ENCODE measurements around the gene LYRM4. TPM values are rescaled to one million over a fixed set of nuclear protein-coding genes. Genes with fewer than 3 reads are reported as not detected.
A peak's percentile ranks its signal among the peaks of the same experiment; 100 is the strongest.

Gene LYRM4
- total and polyA plus RNA-seq, 2 experiments from 2014 or later = 51.0 to 62.0 TPM

DNA sequence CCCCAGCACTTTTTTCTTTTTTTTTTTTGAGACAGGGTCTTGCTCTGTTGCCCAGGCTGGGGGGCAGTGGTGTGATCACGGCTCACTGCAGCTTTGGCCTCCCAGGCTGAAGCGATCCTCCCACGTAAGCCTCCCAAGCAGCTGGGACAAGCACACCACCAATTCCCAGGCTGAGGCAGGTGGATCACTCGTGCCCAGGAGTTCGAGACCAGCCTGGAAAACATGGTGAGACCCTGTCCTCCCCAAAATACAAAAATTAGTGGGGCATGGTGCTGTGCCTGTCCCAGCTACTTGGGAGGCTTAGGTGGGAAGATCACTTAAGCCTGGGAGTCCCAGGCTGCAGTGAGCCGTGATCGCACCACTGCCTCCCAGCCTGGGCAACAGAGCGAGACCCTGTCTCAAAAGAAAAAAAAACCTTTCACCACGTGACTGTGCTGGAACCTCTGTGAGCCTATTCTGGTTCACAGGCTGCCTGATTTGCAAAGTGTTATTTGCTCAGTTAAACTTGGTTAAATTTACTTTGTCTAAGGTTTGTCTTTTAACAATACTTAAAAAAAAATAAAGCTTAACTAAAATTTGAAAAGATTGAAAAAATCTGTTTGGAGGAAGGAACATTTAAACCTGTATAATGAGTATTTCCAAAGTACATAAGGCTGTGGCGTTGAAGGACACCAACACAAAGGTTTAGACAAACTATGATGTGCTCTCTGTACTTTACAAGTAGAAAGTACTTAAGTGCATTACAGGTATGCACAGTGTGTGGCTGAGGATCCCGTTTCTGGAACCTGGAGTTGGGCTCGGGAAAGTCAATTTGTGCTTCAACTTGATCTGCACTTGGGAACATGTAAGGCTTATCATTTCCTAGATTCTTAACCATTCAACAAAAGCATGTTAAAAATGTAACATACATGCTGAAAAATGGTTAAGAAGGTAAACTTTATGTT is 120.7 kb downstream of the LYRM4 start:
- TF ChIP-seq ZNF114 (CRISPR knock-in tag; IDR thresholded peaks at IDR 0.05) (no peak), ZNF331 (CRISPR knock-in tag; IDR thresholded peaks at IDR 0.05; ENCODE audit: low read depth) (no peak)
- H3K36me3 Mint-ChIP-seq (ENCODE audit: low read depth) = no peaks in the 10 kb centered on the region
- Histone ChIP-seq H3F3A (replicated peaks; ENCODE audit: low read depth) (no peaks in the 10 kb centered on the region), H3K36me3 (ENCODE audit: insufficient read depth) (no peaks in the 10 kb centered on the region), H3K4me1 (ENCODE audit: insufficient read depth) (peaks cover 11% of the 10 kb centered on the region), H2AFZ (no peak overlapping the region), H3K27ac (ENCODE audit: low read depth) (no peak overlapping the region), H3K9me2 (ENCODE audit: insufficient read depth) (no peaks in the 10 kb centered on the region), H3K4me3 (no peak overlapping the region), H3K27me3 (ENCODE audit: insufficient read depth) (no peaks in the 10 kb centered on the region), H3K4me2 (no peak overlapping the region), H4K20me1 (replicated peaks; ENCODE audit: insufficient read depth) (peaks cover 15% of the 10 kb centered on the region; the same call in 1 of the 2 replicates), H3K79me2 (replicated peaks; ENCODE audit: insufficient read depth) (no peaks in the 10 kb centered on the region)
- no peak overlapping the region for H3K27ac Mint-ChIP-seq
- ATAC-seq (no peak), DNase-seq (ENCODE audit: low spot score) (no peak)
- no peaks in the 10 kb centered on the region for H3K9me3 Mint-ChIP-seq
- H3K27me3 Mint-ChIP-seq (ENCODE audit: insufficient read depth, low read depth, poor library complexity) = peaks cover 5% of the 10 kb centered on the region
- no peak overlapping the region for H3K4me3 Mint-ChIP-seq
- peaks cover 17% of the 10 kb centered on the region for H3K4me1 Mint-ChIP-seq

DNA sequence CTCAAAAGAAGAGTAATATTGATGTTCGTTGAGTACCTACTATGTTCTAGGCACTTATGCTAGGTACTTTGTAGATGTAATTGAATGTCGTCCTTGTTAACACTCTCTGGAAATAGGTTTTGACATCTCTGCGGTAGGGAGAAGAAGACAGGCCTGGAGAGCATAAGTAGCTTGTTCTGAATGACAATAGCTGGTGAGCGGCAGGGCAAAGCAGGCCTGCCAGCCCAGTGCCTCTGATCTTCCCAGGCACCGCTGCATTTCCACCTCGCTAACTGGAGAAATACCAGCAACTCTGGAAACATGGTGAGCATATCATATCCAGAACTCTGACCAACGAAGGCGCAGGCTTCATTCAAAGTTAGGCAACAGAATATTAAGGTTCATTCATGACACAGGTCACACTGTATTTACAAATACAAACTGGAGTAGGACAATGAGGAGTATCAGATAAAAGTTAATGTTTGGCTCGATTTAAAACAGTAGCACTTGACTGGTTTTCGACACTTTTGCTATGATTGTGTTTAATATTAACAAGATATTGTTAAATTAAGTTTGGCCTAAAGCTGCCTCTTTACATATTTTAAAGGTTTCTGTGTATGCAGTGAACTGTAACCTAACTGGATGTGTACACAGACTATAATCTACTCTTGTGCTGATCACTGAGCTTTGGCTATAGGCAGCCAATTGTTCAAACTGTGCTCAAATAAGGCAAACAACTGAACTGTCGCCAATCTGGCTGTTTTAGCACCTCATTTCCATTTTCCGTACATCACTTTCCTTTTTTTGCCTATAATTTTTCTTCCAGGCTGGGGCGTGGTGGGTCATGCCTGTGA is 121.5 kb downstream of the LYRM4 start:
- Mint-ChIP-seq H3K27ac (no peak overlapping the region), H3K4me1 (peaks cover 19% of the 10 kb centered on the region), H3K9me3 (no peaks in the 10 kb centered on the region), H3K27me3 (ENCODE audit: insufficient read depth, low read depth, poor library complexity) (peaks cover 5% of the 10 kb centered on the region), H3K36me3 (ENCODE audit: low read depth) (no peaks in the 10 kb centered on the region), H3K4me3 (no peak overlapping the region)
- Histone ChIP-seq H2AFZ (no peak overlapping the region), H3K27me3 (ENCODE audit: insufficient read depth) (no peaks in the 10 kb centered on the region), H3K9me2 (ENCODE audit: insufficient read depth) (no peaks in the 10 kb centered on the region), H3F3A (replicated peaks; ENCODE audit: low read depth) (no peaks in the 10 kb centered on the region), H3K27ac (ENCODE audit: low read depth) (no peak overlapping the region), H3K79me2 (replicated peaks; ENCODE audit: insufficient read depth) (no peaks in the 10 kb centered on the region), H3K4me1 (ENCODE audit: insufficient read depth) (peaks cover 13% of the 10 kb centered on the region), H3K4me3 (0 out of 2 replicates have a peak overlapping the region, but pooled peaks have one; percentile 7), H4K20me1 (replicated peaks; ENCODE audit: insufficient read depth) (peaks cover 15% of the 10 kb centered on the region; the same call in 1 of the 2 replicates), H3K36me3 (ENCODE audit: insufficient read depth) (no peaks in the 10 kb centered on the region), H3K4me2 (peak overlapping the region; percentile 45; the same call in 1 of the 2 replicates)
- peak; percentile 71 for DNase-seq (ENCODE audit: low spot score)
- peak; percentile 82 for ATAC-seq
- TF ChIP-seq, protein P1, sequence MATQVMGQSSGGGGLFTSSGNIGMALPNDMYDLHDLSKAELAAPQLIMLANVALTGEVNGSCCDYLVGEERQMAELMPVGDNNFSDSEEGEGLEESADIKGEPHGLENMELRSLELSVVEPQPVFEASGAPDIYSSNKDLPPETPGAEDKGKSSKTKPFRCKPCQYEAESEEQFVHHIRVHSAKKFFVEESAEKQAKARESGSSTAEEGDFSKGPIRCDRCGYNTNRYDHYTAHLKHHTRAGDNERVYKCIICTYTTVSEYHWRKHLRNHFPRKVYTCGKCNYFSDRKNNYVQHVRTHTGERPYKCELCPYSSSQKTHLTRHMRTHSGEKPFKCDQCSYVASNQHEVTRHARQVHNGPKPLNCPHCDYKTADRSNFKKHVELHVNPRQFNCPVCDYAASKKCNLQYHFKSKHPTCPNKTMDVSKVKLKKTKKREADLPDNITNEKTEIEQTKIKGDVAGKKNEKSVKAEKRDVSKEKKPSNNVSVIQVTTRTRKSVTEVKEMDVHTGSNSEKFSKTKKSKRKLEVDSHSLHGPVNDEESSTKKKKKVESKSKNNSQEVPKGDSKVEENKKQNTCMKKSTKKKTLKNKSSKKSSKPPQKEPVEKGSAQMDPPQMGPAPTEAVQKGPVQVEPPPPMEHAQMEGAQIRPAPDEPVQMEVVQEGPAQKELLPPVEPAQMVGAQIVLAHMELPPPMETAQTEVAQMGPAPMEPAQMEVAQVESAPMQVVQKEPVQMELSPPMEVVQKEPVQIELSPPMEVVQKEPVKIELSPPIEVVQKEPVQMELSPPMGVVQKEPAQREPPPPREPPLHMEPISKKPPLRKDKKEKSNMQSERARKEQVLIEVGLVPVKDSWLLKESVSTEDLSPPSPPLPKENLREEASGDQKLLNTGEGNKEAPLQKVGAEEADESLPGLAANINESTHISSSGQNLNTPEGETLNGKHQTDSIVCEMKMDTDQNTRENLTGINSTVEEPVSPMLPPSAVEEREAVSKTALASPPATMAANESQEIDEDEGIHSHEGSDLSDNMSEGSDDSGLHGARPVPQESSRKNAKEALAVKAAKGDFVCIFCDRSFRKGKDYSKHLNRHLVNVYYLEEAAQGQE (IDR thresholded peaks at IDR 0.05; ENCODE audit: unreplicated experiment) = no peak
- TF ChIP-seq, protein P2, sequence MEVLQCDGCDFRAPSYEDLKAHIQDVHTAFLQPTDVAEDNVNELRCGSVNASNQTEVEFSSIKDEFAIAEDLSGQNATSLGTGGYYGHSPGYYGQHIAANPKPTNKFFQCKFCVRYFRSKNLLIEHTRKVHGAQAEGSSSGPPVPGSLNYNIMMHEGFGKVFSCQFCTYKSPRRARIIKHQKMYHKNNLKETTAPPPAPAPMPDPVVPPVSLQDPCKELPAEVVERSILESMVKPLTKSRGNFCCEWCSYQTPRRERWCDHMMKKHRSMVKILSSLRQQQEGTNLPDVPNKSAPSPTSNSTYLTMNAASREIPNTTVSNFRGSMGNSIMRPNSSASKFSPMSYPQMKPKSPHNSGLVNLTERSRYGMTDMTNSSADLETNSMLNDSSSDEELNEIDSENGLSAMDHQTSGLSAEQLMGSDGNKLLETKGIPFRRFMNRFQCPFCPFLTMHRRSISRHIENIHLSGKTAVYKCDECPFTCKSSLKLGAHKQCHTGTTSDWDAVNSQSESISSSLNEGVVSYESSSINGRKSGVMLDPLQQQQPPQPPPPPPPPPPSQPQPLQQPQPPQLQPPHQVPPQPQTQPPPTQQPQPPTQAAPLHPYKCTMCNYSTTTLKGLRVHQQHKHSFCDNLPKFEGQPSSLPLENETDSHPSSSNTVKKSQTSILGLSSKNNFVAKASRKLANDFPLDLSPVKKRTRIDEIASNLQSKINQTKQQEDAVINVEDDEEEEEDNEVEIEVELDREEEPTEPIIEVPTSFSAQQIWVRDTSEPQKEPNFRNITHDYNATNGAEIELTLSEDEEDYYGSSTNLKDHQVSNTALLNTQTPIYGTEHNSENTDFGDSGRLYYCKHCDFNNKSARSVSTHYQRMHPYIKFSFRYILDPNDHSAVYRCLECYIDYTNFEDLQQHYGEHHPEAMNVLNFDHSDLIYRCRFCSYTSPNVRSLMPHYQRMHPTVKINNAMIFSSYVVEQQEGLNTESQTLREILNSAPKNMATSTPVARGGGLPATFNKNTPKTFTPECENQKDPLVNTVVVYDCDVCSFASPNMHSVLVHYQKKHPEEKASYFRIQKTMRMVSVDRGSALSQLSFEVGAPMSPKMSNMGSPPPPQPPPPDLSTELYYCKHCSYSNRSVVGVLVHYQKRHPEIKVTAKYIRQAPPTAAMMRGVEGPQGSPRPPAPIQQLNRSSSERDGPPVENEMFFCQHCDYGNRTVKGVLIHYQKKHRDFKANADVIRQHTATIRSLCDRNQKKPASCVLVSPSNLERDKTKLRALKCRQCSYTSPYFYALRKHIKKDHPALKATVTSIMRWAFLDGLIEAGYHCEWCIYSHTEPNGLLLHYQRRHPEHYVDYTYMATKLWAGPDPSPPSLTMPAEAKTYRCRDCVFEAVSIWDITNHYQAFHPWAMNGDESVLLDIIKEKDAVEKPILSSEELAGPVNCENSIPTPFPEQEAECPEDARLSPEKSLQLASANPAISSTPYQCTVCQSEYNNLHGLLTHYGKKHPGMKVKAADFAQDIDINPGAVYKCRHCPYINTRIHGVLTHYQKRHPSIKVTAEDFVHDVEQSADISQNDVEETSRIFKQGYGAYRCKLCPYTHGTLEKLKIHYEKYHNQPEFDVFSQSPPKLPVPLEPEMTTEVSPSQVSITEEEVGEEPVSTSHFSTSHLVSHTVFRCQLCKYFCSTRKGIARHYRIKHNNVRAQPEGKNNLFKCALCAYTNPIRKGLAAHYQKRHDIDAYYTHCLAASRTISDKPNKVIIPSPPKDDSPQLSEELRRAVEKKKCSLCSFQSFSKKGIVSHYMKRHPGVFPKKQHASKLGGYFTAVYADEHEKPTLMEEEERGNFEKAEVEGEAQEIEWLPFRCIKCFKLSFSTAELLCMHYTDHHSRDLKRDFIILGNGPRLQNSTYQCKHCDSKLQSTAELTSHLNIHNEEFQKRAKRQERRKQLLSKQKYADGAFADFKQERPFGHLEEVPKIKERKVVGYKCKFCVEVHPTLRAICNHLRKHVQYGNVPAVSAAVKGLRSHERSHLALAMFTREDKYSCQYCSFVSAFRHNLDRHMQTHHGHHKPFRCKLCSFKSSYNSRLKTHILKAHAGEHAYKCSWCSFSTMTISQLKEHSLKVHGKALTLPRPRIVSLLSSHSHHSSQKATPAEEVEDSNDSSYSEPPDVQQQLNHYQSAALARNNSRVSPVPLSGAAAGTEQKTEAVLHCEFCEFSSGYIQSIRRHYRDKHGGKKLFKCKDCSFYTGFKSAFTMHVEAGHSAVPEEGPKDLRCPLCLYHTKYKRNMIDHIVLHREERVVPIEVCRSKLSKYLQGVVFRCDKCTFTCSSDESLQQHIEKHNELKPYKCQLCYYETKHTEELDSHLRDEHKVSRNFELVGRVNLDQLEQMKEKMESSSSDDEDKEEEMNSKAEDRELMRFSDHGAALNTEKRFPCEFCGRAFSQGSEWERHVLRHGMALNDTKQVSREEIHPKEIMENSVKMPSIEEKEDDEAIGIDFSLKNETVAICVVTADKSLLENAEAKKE (CRISPR knock-in tag; IDR thresholded peaks at IDR 0.05) = peak; percentile 77; the same call in 1 of the 2 replicates
- TF ChIP-seq POLR2AphosphoS5 (IDR thresholded peaks at IDR 0.05; ENCODE audit: low read depth) (no peak), ZNF114 (CRISPR knock-in tag; IDR thresholded peaks at IDR 0.05) (no peak), EZH2 (IDR thresholded peaks at IDR 0.05; ENCODE audit: low read depth, unreplicated experiment) (no peak), CREB1 (CRISPR knock-in tag; IDR thresholded peaks at IDR 0.05; ENCODE audit: low read depth) (no peak)
